HG03442 (cell line): ENCODE results near the gene PIGB.
"Not testable (repeated sequence)": the region's sequence is repeated elsewhere in the genome, so short reads cannot be mapped to it uniquely, and the experiment has no call there.

ENCODE experiments used
- ATAC-seq: cut with Tn5 transposase; IDR thresholded peaks from one replicate; pipeline ENCODE4 v1.9.1; 2021; ENCODE audit warnings: mild to moderate bottlenecking, moderate library complexity; ENCODE audit not compliant: unreplicated experiment

PIGB gene

DNA sequence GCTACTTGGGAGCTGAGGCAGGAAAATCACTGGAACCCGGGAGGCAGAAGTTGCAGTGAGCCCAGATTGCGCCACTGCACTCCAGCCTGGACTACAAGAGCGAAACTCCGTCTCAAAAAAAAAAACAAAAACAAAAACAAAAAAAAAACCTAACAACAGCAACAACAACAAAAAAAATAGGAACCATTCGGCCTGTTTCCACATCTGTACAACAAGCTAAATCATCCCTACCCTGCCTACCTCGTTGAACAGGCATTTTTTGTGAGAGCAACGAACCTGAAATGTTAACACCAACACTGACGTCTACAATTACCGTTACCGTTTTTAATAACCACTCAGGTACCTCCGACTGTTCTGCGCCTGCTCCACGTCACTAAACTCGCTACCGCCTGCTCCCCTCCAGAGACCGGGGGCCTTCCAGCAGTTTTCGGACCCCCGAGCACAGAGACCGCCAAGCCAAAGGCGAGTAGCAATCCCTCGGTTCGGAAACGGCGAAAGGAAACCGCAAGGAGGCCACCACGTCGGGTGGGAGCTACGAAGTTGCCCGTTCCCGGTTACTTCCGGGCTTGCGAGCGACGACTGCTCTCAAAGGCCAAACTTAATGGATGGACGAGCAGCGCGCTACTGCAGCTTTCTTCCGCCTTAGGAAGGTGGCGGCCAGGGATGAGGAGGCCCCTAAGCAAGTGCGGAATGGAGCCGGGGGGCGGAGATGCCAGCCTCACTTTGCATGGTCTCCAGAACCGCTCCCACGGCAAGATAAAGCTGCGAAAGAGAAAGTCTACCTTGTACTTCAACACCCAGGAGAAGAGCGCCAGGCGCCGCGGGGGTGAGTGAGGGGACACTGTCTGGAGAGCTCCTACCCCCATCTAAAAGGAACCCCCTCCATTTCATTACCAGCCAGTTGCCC, at the start of gene PIGB, which contains the start of gene PIGBOS1:
PIGB (plus strand) TSS at position 635 of the 907 bp plus-strand sequence; CDS start at position 664, 29 bp downstream.
PIGBOS1 (minus strand) TSS at position 536 of the 907 bp plus-strand sequence. CDS start 1,331 bp downstream, outside the sequence.
- ATAC-seq = peak; percentile 90

- no peak for ATAC-seq
Measured at GRCh38 chr15:55270291-55270690, 48.7 kb upstream of the PIGB start.

DNA sequence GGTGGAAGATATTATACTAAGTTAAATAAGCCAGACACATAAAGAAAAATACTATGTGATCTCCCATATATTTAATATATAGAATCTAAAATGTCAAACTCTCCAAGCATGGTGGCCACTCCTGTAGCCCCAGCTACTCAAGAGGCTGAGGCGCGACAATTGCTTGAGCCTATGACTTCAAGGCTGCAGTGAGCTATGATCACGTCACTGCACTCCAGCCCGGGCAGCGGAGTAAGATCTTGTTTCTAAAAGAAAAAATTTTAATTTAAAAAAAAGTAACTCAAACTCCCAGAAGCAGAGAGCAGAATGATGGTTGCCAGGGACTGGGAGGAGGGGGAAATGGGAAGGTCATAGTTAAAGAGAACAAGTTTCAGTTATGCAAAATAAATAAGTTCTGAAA, 42.7 kb upstream of the PIGB start:
- ATAC-seq = no peak

GRCh38 chr15:55277116-55277564, 41.9 kb upstream of the PIGB start:
- ATAC-seq = peak; percentile 44

DNA sequence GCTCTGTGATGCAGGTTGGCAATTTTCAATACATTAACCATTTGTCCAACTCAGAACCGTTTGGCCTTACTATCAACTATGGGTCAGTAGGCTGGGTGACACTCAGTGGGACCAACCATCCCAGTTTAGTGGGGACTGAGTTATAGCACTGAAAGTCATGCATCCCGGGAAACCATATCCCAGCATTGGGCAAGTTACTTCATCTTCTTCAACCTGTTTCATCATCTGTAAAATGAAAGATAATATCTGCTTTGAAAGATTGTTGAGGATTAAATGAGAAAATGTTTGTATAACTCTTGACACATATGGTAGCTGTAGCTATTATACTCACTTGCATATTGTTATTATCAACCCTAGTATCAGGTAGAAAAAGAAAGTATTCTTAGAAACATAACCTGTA, 41.3 kb upstream of the PIGB start:
- ATAC-seq = no peak

DNA sequence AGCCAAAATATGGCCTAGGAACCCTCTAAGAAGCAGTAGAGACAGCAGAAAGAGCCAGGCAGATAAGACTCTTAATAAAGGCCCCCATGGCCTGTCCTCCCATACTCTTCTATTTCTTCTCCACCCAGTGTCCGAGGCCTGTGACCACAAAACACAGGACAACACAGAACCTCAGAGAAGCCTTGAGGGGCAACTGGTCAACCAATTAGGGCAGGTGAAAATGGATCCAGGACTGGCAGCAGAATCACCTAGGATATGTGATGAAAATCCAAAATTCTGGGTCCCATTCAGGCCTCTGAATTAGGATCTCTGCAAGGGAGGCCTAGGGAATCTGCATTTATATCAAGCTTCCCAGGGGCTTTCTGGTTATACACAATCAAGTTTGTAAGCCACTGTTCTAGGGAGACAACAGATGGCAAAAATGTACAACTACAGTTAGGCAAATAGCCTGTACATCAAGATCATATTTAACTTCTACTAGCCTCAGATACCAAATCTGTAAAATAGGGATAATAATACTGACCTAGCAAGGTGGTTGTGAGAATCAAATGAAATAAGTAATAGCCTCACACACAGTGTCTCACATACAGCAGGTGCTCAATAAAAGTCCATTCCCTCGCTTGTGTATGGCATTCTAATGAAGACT, 39.8 kb upstream of the PIGB start:
- ATAC-seq = no peak

GRCh38 chr15:55279746-55280351, 39.2 kb upstream of the PIGB start:
- peak; percentile 79 for ATAC-seq

DNA sequence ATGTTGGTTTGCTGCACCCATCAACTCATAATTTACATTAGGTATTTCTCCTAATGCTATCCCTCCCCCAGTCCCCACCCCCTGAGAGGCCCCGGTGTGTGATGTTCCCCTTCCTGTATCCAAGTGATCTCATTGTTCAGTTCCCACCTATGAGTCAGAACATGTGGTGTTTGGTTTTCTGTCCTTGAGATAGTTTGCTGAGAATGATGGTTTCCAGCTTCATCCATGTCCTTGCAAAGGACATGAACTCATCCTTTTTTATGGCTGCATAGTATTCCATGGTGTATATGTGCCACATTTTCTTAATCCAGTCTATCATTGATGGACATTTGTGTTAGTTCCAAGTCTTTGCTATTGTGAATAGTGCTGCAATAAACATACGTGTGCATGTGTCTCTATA, 38.4 kb upstream of the PIGB start:
- ATAC-seq = not testable (repeated sequence)

- no peak for ATAC-seq
Measured at GRCh38 chr15:55281517-55282228, 37.3 kb upstream of the PIGB start.

GRCh38 chr15:55282284-55282833, 36.7 kb upstream of the PIGB start:
- no peak for ATAC-seq

DNA sequence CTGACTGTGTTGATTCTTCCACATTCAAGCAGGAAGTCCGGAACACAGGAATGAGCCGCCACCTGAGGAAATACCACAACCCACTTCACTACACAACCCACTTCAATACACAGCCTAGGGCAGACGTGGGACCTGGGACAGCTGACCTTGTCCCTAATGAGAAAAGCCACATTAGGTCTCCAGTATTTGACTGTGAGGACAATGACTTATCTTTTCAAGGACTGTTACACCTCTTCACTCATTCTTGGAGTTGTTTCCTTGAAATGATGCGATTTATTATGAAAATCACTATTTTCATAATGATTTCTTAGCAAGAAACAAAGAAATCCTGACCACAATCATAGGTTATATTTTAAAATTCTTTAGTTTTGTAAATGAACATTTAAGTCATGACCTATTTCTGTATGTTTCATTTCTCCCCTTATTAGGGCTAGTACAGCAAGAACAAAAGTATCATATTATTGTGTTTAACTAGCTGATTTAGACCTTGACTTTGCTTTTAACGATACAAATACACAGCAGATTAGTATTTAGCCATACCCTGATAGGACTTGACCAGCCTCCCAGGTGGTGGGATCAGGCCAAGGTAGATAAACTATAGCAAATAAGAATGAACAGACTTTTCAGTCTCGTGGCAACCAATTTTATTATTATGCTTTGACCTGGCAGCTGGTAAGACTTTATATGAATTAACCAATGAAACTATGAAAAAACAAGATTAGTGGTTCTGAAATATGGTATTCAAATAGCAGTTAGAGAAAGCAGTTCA, 35.5 kb upstream of the PIGB start:
- ATAC-seq = no peak

DNA sequence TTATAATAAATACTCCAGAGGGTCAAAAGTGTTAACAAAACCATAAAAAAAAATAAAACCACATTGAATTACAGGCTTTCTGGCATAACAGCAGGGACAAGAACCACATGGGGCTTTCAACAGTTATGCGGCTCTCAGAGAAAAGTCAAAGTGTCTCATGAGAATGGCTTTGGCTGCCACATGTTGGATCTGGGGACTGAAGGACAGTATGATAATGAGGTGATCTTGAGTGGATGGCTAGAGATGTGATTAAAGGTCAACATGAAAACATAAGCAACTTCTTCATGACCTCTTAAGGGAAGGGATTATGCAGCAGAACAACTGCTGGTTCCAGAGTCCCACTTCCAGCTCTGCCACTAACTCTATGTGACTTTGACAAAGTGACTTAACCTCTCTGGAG, 34.6 kb upstream of the PIGB start:
- no peak for ATAC-seq

DNA sequence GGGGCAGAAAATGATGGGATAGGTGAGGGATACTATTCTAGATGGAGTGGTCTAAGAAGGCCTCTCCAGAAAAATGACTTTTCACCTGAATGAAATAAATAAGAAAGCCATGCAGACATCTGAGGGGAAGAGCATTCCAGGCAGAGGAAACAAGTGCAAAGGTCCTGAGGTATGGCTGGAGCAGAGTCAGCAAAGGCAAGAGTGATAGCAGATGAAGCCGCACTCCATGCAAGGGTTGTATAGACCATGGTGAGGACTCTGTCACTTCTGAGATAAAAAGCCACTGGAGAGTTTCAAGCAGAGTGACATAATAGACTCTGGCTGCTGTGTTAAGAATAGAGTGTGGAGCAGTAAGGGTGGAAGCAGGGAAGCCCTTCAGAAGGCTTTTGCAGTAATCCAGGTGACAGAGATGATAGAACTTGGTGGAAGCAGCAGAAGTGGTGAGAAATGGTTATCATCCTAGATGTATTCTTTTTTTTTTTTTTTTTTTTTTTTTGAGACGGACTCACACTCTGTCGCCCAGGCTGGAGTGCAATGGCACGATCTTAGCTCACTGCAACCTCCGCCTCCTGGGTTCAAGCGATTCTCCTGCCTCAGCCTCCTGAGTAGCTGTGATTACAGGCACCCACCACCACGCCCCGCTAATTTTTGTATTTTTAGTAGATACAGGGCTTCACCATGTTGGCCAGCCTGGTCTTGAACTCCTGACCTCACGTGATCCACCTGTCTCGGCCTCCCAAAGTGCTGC, 32.4 kb upstream of the PIGB start:
- ATAC-seq = not testable (repeated sequence)

- ATAC-seq = no peak
Measured at GRCh38 chr15:55288006-55288717, 30.9 kb upstream of the PIGB start.

DNA sequence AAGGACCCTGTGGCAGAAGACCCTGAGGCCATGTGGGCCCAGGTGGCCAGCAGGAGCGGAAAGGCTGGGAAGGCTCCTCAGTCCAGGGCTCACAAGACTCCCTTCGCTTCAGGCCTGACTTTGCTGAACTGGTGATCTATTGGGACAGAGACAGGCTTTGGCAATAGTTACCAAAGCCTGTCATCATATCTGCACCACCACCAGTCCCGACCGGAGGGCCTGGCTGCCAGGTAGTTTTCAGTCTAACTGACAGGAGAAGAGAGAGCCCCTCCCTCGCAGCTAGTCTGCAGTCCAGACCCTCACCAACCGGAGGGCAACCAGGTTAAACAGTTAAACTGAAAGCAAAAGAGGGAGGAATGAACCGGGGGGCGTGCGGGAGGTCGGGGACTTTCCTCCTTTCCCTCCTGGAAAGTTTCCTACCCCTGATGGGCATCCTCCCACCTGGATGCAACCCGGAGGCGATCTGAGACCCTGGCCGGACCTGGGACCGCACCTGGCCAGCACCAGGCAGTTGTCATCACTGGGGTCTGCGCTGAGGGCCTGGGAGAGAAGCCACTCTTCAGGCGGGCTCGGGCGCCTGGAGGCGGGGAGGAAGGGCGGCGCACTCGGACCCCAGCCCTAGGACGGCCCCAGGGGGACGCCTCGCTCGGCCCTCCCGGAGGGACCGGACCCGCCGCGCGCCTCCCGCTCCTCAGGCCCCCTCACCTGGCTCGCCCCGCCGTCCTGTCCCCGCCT, 29.8 kb upstream of the PIGB start:
- ATAC-seq = peak; percentile 29

DNA sequence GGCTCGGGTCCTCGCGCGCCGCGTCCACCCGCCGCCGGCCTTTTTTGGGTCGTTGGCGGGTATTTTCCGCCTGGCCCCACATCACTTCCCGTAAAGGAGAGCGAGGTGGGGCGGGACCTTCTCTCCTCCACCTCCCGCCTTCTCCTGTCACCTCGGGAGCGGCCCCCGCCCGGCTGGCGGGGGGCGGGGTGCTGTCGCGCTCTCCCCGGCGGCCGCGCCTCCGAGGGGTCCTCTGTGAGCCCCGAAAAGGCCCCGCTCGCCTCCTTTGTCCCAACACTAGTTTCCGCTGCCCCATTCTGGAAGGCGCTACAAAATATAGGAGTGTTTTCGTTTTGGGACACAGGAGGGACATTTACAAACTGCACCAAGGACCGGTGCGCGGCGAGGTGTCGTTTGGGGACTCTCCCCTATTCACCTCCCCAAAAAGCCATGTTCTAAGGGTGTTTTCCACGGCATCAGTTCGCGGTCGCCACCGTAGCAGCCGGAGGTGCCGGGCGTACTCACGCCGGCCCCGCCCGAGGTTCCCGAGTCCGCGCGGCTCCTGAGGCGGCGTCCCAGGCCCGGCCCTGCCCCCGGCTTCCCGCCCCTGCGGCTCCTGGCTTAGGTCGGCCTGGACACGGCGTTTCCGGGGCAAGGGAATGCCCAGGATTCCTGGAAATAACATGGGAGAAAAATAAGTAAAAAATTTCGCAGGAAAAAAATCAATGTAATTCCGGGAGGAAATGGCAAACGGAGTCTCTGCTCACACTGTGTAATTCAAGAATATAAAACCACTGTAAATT, 29.1 kb upstream of the PIGB start, which contains the start of gene RAB27A:
RAB27A (minus strand) TSS at position 68 of the 782 bp plus-strand sequence. CDS start 54,879 bp downstream, outside the sequence.
- peak; percentile 66 for ATAC-seq

DNA sequence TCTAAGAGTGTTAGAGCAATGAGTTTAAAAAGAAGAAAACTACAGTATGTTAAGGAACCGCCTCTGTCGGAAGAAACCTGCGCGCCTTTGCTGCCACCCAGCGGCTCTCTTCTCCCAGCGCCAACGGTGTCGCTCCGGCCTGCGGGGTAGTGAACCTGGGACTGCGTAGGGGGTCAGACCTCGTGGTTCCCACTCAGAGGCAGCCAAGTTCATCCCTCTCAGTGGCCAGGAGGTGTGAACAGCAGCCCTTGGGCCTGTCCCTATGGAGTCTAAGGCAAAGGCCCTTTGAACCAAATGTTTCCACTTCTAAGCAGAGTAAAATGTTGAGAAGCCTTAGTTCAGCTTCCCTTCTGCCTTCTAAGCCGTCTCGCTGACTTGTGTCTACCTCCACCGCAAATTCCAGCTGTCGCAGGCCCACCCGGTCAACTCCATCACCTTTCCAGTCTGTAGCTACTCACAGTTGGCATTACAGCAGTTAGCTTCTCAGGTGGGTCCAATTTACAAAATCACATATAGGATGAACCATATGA, 28.4 kb upstream of the PIGB start:
- ATAC-seq = peak; percentile 76
